Measurements from ENCODE around the gene CLIC5. TPM values are rescaled to one million over a fixed set of nuclear protein-coding genes. Genes with fewer than 3 reads are reported as not detected.

Gene CLIC5
- total RNA-seq, 1 experiment from 2014 or later = not detected

DNA sequence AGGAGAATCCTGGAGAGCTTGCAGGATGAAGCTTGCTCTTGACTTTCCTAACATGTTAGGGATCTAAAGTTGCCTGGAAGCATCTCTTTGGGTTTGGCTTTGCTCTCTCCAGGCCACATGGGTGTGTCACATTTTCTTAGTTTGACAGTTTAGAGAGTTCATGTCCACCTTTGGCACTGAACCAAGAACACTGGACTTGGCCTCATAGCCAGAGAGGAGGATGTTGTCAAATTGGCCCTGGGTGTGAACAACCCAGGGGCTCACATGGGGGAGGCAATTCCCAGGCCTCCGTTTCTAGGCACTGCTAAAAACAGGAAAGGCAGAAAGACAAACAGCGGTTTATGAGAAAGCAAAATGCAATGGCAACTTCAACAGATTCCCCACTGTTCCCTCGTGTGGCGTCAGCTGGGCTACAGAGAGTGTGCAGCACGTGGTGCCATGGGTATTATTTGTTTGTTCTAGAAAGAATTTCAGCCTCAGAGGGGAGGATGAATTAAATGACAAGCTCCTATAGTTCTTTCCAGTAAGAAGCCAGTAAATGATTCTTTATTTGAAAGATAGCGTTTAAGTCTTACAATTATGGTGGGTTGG, 93.9 kb downstream of the CLIC5 start:
- in situ Hi-C loops (cut with HindIII; ENCODE audit: low pct_unique_long_range_greater_than_20kb, low sequenced_read_pairs) = no loop called here
- no peak for DNase-seq (ENCODE audit: low read depth)

DNA sequence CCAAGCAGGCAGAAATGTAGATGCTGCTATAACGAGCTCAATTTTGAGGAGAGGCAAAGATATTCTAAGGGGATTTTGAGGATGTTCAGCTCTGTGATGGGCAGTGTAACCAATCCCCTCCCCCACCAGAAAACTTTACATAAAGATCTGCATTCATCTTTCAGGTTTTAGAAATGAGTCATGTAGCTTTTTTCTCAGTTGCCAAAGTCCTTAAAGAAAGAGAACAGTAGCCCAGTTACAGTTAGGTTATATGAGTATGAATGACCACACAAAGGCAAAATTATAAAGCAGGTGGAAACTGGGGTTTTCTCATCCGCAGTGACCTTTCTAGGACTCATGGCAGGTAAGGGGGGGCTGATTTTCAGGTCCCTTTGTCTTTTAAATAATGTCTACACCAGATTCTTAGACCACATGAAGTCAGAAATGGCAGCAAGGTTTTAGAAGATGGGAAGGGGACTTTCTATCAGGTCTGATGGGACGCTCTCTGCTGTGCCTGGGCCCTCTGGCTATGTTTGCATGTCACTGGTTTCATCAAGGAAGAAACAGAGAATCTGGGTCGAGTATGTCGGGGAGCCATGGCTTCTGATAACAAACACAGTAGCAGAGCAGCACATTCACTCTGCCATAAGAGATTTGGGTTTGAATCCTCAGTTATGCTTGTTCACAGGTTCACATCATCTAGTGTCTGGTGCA, 94.7 kb downstream of the CLIC5 start:
- DNase-seq (ENCODE audit: low read depth) = no peak
- in situ Hi-C loops (cut with HindIII; ENCODE audit: low pct_unique_long_range_greater_than_20kb, low sequenced_read_pairs) = no loop called here

GRCh38 chr6:45917439-45917838, 98.2 kb downstream of the CLIC5 start:
- in situ Hi-C loops (cut with HindIII; ENCODE audit: low pct_unique_long_range_greater_than_20kb, low sequenced_read_pairs) = no loop called here

DNA sequence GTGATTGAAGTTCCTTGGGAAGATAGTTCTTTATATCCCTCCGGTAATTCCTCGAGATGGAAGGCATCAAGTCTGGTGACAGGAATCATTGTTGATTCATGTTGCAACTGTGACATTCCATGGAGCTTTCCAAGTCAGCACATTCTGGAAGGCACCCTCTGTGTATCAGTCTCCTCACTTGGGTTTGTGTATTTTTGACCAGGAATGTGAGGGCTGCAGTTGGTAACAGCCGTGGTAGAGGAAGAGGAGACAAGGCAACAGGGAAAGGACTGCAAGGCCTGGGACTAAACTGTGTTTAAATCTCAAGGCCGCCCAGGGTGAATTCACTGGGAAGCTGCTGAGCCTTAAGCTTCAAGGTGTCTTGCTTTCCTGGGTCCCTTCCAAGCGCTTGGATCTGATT, 99.0 kb downstream of the CLIC5 start:
- in situ Hi-C loops (cut with HindIII; ENCODE audit: low pct_unique_long_range_greater_than_20kb, low sequenced_read_pairs) = no loop called here
- DNase-seq (ENCODE audit: low read depth) = no peak

More at GRCh38 chr6:45917439-45917838, 98.2 kb downstream of the CLIC5 start:
- DNase-seq (ENCODE audit: low read depth) = no peak

- in situ Hi-C loops (cut with HindIII; ENCODE audit: low pct_unique_long_range_greater_than_20kb, low sequenced_read_pairs) = no loop called here
Measured at GRCh38 chr6:45915780-45916468, 99.7 kb downstream of the CLIC5 start.

GRCh38 chr6:45911691-45912090, 104.0 kb downstream of the CLIC5 start:
- no peak for DNase-seq (ENCODE audit: low read depth)
- in situ Hi-C loops (cut with HindIII; ENCODE audit: low pct_unique_long_range_greater_than_20kb, low sequenced_read_pairs) = no loop called here

More at GRCh38 chr6:45915780-45916468, 99.7 kb downstream of the CLIC5 start:
- DNase-seq (ENCODE audit: low read depth) = no peak

- no peak for DNase-seq (ENCODE audit: low read depth)
- in situ Hi-C loops (cut with HindIII; ENCODE audit: low pct_unique_long_range_greater_than_20kb, low sequenced_read_pairs) = no loop called here
Measured at GRCh38 chr6:45903959-45904358, 111.7 kb downstream of the CLIC5 start.

- in situ Hi-C loops (cut with HindIII; ENCODE audit: low pct_unique_long_range_greater_than_20kb, low sequenced_read_pairs) = no loop called here
- DNase-seq (ENCODE audit: low read depth) = no peak
Measured at GRCh38 chr6:45902984-45903383, 112.7 kb downstream of the CLIC5 start.

GRCh38 chr6:45901767-45902650, 113.7 kb downstream of the CLIC5 start:
- in situ Hi-C loops (cut with HindIII; ENCODE audit: low pct_unique_long_range_greater_than_20kb, low sequenced_read_pairs) = no loop called here
- DNase-seq (ENCODE audit: low read depth) = no peak

GRCh38 chr6:45900808-45901752, 114.6 kb downstream of the CLIC5 start:
- no peak for DNase-seq (ENCODE audit: low read depth)
- in situ Hi-C loops (cut with HindIII; ENCODE audit: low pct_unique_long_range_greater_than_20kb, low sequenced_read_pairs) = no loop called here

DNA sequence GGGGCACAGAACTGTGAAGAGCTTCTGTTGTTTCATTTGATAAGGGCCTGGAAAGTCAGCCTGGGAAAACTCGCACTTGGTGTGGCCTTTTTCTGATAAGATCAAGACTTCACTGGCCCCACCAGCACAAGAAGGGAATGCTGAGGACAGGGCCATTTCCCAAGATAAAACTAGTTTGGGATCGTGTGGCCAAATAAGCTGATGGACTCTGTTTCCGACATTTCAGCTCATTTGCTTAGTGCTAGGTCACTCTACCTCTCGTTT, 116.0 kb downstream of the CLIC5 start:
- in situ Hi-C loops (cut with HindIII; ENCODE audit: low pct_unique_long_range_greater_than_20kb, low sequenced_read_pairs) = no loop called here
- DNase-seq (ENCODE audit: low read depth) = no peak

GRCh38 chr6:45898941-45899682, 116.5 kb downstream of the CLIC5 start:
- in situ Hi-C loops (cut with HindIII; ENCODE audit: low pct_unique_long_range_greater_than_20kb, low sequenced_read_pairs) = no loop called here
- no peak for DNase-seq (ENCODE audit: low read depth)

GRCh38 chr6:45896783-45897441, 118.7 kb downstream of the CLIC5 start:
- no peak for DNase-seq (ENCODE audit: low read depth)

DNA sequence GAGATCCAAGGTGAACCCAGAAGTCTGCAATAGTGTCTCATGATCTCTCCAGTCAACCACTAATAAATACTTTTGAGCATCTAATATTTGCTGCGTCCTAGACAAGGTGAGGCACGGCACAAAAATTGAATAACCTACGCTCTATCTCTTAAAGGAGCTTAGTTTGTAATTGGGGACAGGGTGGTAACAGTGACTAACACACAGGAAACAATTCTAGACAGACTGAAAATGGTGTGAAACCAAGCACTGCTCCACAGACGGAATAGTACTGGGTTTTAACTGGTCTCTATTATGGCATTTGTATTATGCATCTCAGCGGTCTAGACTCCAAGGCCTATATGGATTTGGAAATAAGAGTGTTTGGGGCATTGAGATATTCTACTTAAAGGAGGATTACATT, 120.1 kb downstream of the CLIC5 start:
- in situ Hi-C loops (cut with HindIII; ENCODE audit: low pct_unique_long_range_greater_than_20kb, low sequenced_read_pairs) = no loop called here
- no peak for DNase-seq (ENCODE audit: low read depth)

More at GRCh38 chr6:45896783-45897441, 118.7 kb downstream of the CLIC5 start:
- in situ Hi-C loops (cut with HindIII; ENCODE audit: low pct_unique_long_range_greater_than_20kb, low sequenced_read_pairs) = no loop called here

DNA sequence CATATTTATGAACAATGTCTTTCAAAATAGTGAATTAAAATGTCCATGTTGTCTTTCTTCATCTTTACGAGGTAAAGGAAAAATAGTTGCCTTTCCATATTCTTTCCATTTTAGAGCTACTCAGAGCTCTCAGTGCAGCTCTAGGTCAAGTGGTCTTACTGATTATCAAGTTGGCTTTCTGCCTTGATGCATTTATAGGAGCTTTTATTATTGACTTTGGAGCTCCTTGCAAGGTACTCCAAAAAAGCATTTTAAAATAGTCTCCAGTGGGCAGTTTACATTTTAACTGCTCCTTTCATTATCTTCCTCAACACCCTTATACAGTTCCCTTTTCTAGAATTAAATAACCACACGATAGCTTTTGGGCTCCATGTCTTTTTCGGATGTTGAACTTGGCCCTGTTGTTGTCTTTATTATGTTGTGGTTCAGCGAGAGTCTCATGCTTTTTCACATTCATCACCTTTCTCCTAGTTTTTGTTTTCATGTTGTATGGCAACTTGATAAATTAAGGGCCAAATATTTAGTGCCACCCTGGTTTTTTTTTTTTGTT, 122.9 kb downstream of the CLIC5 start:
- in situ Hi-C loops (cut with HindIII; ENCODE audit: low pct_unique_long_range_greater_than_20kb, low sequenced_read_pairs) = no loop called here
- no peak for DNase-seq (ENCODE audit: low read depth)

DNA sequence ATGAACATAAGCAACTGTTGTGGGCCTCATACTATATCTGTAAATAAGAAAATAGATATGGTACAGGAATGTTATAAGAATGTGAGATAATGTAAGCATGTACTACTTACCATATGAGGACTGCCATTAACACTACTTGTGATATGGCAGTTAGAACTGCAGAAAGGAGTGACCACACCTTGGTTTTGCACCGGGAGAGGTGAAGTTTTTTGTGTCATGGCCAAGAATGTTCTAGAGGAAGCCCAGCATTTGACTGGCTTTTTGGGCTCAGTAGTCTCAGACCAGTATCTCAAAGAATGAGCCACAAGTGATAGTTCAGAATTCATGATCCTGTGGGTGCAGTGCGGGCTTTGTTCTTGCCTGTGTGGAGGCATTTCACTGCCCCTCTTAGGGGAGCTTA, 123.5 kb downstream of the CLIC5 start:
- in situ Hi-C loops (cut with HindIII; ENCODE audit: low pct_unique_long_range_greater_than_20kb, low sequenced_read_pairs) = no loop called here

More for the DNA sequence above, 123.5 kb downstream of the CLIC5 start:
- DNase-seq (ENCODE audit: low read depth) = no peak
